ENCODE measurements around the gene SGSH. TPM values are rescaled to one million over a fixed set of nuclear protein-coding genes. Genes with fewer than 3 reads are reported as not detected.

Gene SGSH
- total RNA-seq, 1 experiment from 2014 or later: 33.4 TPM

DNA sequence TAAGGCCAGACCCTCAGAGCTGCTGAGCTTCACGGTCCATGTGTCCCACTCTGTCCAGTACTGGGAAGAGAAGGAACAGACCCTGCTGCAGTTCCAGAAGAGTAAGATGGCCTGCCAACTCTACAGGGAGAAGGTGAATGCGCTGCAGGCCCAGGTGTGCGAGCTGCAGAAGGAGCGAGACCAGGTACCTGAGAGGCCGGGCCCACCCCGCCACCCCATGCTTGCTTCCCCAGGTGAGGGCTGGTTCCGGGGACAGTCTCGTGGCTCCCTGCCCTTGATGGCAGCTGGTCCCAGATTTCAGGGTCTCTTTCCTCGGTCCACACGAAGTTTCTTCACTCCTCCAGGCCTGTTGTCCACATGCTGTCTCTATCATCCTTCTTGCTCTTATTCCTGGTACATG, 29.4 kb downstream of the SGSH start:
- CTCF ChIA-PET: no interaction called here
- no peak for TF ChIP-seq EZH2 (IDR thresholded peaks at IDR 0.05; ENCODE audit: borderline replicate concordance, low read depth, low read length, poor library complexity, severe bottlenecking)
- TF ChIP-seq, protein P1, sequence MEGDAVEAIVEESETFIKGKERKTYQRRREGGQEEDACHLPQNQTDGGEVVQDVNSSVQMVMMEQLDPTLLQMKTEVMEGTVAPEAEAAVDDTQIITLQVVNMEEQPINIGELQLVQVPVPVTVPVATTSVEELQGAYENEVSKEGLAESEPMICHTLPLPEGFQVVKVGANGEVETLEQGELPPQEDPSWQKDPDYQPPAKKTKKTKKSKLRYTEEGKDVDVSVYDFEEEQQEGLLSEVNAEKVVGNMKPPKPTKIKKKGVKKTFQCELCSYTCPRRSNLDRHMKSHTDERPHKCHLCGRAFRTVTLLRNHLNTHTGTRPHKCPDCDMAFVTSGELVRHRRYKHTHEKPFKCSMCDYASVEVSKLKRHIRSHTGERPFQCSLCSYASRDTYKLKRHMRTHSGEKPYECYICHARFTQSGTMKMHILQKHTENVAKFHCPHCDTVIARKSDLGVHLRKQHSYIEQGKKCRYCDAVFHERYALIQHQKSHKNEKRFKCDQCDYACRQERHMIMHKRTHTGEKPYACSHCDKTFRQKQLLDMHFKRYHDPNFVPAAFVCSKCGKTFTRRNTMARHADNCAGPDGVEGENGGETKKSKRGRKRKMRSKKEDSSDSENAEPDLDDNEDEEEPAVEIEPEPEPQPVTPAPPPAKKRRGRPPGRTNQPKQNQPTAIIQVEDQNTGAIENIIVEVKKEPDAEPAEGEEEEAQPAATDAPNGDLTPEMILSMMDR (conservative IDR thresholded peaks at IDR 0.05; ENCODE audit: low read depth, low read length): no peak
- no TSS peak for BruUV-seq (replicated peaks)
- no peak overlapping the region for H3K4me3 ChIP-seq (ENCODE audit: low read depth, low read length, poor library complexity, severe bottlenecking)
- no peaks in the 10 kb centered on the region for H3K27me3 ChIP-seq (replicated peaks; ENCODE audit: insufficient read depth, low read depth, low read length, poor library complexity)
- intact Hi-C loops (cut with micrococcal nuclease; ENCODE audit: unreplicated experiment): no loop called here
- no peaks in the 10 kb centered on the region for H3K36me3 ChIP-seq (ENCODE audit: insufficient read depth, low read length, poor library complexity, severe bottlenecking)
- no peak for DNase-seq (ENCODE audit: low spot score)
- no peak overlapping the region for H3K27ac ChIP-seq (ENCODE audit: low read depth, low read length, poor library complexity, severe bottlenecking)
- H3K9me3 ChIP-seq (ENCODE audit: low read depth, low read length, poor library complexity, severe bottlenecking): no peaks in the 10 kb centered on the region
- POLR2A ChIA-PET (ENCODE audit: low non-redundant PET): no interaction called here
- H3K4me1 ChIP-seq (ENCODE audit: insufficient read depth, low read length, poor library complexity, severe bottlenecking): no peaks in the 10 kb centered on the region

DNA sequence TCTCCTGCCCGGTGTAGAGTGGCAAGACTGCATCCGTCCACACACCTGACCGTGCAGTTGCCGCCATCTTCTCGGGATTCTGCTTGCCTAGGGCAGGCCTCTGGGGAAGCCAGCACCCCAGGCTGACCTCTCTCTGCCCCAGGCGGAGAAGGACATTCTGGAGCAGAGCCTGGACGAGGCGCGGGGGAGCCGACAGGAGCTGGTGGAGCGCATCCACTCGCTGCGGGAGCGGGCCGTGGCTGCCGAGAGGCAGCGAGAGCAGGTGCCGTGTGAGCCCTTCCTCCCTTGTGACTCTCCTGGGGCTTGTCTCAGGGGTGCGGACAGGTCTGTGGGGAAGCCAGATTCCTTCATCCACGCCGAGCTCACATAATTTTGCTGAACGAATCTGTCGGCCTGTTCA, 30.5 kb downstream of the SGSH start:
- POLR2A ChIA-PET (ENCODE audit: low non-redundant PET): no interaction called here

DNA sequence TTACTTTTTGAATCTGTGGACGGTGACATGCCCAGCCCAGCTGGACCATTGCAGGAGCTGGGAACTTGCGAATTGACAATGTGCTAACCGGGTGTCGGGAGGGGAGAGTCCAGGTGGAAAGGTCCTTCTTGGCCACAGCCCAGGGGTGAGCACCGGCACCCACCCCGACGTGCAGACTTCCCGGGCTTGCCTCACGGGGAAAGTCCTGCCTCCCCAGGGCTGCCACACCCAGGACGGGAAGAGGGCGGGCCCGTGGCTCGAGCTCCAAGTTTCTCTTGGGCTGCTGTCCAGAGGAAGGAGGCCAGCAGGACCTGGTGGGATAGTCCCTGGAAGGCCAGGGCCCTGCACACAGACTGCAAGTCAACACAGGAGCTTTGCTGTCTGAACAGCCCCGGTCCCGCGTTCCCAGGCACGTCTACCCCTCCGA, 32.6 kb downstream of the SGSH start:
- BruUV-seq (replicated peaks): no TSS peak
- intact Hi-C loops (cut with micrococcal nuclease; ENCODE audit: unreplicated experiment): no loop called here
- Histone ChIP-seq H3K36me3 (ENCODE audit: insufficient read depth, low read length, poor library complexity, severe bottlenecking) (no peaks in the 10 kb centered on the region), H3K27ac (ENCODE audit: low read depth, low read length, poor library complexity, severe bottlenecking) (no peak overlapping the region), H3K27me3 (replicated peaks; ENCODE audit: insufficient read depth, low read depth, low read length, poor library complexity) (no peaks in the 10 kb centered on the region), H3K4me1 (ENCODE audit: insufficient read depth, low read length, poor library complexity, severe bottlenecking) (no peaks in the 10 kb centered on the region), H3K9me3 (ENCODE audit: low read depth, low read length, poor library complexity, severe bottlenecking) (no peaks in the 10 kb centered on the region), H3K4me3 (ENCODE audit: low read depth, low read length, poor library complexity, severe bottlenecking) (no peak overlapping the region)
- no peak for DNase-seq (ENCODE audit: low spot score)
- CTCF ChIA-PET: interaction anchor here (0.7 kb wide), 1 partner anchor 8 kb away, joined by 4 read pairs; no protein-coding TSS in a partner anchor
- POLR2A ChIA-PET (ENCODE audit: low non-redundant PET): no interaction called here
- TF ChIP-seq, protein P1 (conservative IDR thresholded peaks at IDR 0.05; ENCODE audit: low read depth, low read length): no peak
- TF ChIP-seq EZH2 (IDR thresholded peaks at IDR 0.05; ENCODE audit: borderline replicate concordance, low read depth, low read length, poor library complexity, severe bottlenecking): no peak

More for the DNA sequence above, 30.5 kb downstream of the SGSH start:
- Histone ChIP-seq H3K4me1 (ENCODE audit: insufficient read depth, low read length, poor library complexity, severe bottlenecking) (no peaks in the 10 kb centered on the region), H3K9me3 (ENCODE audit: low read depth, low read length, poor library complexity, severe bottlenecking) (no peaks in the 10 kb centered on the region), H3K4me3 (ENCODE audit: low read depth, low read length, poor library complexity, severe bottlenecking) (no peak overlapping the region), H3K27ac (ENCODE audit: low read depth, low read length, poor library complexity, severe bottlenecking) (no peak overlapping the region), H3K36me3 (ENCODE audit: insufficient read depth, low read length, poor library complexity, severe bottlenecking) (no peaks in the 10 kb centered on the region), H3K27me3 (replicated peaks; ENCODE audit: insufficient read depth, low read depth, low read length, poor library complexity) (no peaks in the 10 kb centered on the region)
- no peak for TF ChIP-seq EZH2 (IDR thresholded peaks at IDR 0.05; ENCODE audit: borderline replicate concordance, low read depth, low read length, poor library complexity, severe bottlenecking)
- TF ChIP-seq, protein P1 (conservative IDR thresholded peaks at IDR 0.05; ENCODE audit: low read depth, low read length): no peak
- CTCF ChIA-PET: no interaction called here
- BruUV-seq (replicated peaks): no TSS peak
- intact Hi-C loops (cut with micrococcal nuclease; ENCODE audit: unreplicated experiment): no loop called here
- DNase-seq (ENCODE audit: low spot score): no peak

All from A673 (cell line).